Ectodermal cell (in vitro differentiated cells): ENCODE results near the gene NOXA1.

Source experiments
- H3K27ac ChIP-seq: 2 replicates; pipeline ENCODE4 v1.7.0; 2013; ENCODE audit warnings: mild to moderate bottlenecking, low read depth, low read length; ENCODE audit not compliant: insufficient read depth, poor library complexity, severe bottlenecking
- H3K27me3 ChIP-seq: 2 replicates; pipeline ENCODE4 v1.7.0; 2013; ENCODE audit warnings: mild to moderate bottlenecking, low read length; ENCODE audit not compliant: insufficient read depth, control insufficient read depth, poor library complexity, severe bottlenecking
- H3K36me3 ChIP-seq: one replicate; pipeline ENCODE4 v1.7.0; 2013; ENCODE audit warnings: low read length; ENCODE audit not compliant: control insufficient read depth, insufficient read depth
- H3K4me1 ChIP-seq: one replicate; pipeline ENCODE4 v1.7.0; 2013; ENCODE audit warnings: low read length; ENCODE audit not compliant: control insufficient read depth, insufficient read depth
- H3K4me3 ChIP-seq: 2 replicates; pipeline ENCODE4 v1.7.0; 2013; ENCODE audit warnings: low read depth, low read length, control low read depth; ENCODE audit not compliant: insufficient read depth
- H3K9me3 ChIP-seq: 2 replicates; pipeline ENCODE4 v1.7.0; 2013; ENCODE audit warnings: mild to moderate bottlenecking, low read length, moderate library complexity; ENCODE audit not compliant: control insufficient read depth
- WGBS, 2 experiments: methylation state at CpG; one replicate each; pipeline ENCODE4 v1.1.7; 2013; ENCODE audit warnings: missing lambda C conversion rate in 2 of 2; 5-methylcytosine and 5-hydroxymethylcytosine counted together

Gene NOXA1

DNA sequence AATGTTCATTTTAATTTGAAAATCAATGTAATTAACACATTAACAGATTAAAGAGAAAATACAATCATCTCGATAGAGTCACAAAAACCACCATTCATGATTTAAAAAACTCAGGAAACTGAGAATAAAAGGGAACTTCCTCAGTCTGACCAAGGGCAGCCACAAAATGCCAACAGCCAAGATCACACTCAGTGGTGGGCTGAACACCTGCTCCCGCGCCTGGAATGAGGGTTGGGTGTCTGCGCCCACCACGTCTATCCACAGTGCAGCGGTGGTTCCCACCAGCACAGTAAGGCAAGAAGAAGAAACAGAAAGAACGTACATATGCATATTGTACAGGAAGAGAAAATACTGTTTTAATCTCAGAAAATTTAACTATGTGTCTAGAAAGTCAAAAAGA is 47.6 kb downstream of the NOXA1 start:
- Histone ChIP-seq H3K27me3 (no peaks in the 10 kb centered on the region), H3K9me3 (no peaks in the 10 kb centered on the region), H3K27ac (no peak overlapping the region), H3K4me1 (no peaks in the 10 kb centered on the region), H3K4me3 (no peak overlapping the region), H3K36me3 (no peaks in the 10 kb centered on the region)
- WGBS, 2 experiments: 95% methylated on average over 6 to 7 of the region's 7 CpGs

DNA sequence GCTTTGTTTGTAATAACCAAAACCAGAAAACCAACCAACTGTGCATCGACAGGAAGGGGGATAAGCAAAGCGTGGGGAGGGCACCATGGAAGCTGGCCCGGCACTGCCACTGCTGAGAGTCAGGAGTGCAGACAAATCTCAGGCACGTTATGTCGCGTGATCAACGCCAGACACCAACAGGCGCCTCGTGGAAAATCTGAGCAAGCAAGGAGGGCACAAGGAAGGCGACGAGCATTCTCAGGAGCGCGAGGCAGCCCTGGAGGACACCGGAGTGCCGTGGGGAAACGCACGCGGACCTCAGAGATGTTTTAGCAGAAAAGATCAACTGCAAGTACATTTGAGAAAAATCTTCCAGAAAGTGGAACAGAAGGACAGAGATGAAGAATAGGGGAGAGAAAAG is 51.1 kb downstream of the NOXA1 start:
- 94 to 95% methylated on average over 18 of the region's 18 CpGs for WGBS, 2 experiments
- Histone ChIP-seq H3K27me3 (no peaks in the 10 kb centered on the region), H3K27ac (no peak overlapping the region), H3K9me3 (no peaks in the 10 kb centered on the region), H3K36me3 (no peaks in the 10 kb centered on the region), H3K4me1 (no peaks in the 10 kb centered on the region), H3K4me3 (no peak overlapping the region)

DNA sequence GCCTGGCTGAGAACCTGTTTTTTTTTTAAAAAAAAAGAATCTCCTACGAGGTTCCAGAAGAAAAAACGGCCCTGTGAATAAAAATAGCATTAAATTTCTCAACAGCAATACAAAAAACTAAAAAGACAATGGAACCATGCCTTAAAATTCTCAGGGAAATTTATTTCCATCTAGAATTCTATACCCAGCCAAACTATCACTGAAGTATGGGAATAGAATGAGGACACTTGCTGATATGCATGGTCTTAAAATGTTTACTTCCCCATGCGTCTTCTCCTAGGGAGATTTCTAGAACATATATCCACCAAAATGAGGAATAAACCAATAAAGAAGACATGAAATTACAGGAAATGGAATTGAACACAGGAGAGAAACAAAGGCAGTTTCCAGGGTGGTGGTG is 52.5 kb downstream of the NOXA1 start:
- H3K36me3 ChIP-seq: no peaks in the 10 kb centered on the region
- no peaks in the 10 kb centered on the region for H3K4me1 ChIP-seq
- no peak overlapping the region for H3K4me3 ChIP-seq
- 70 to 78% methylated on average over 2 to 3 of the region's 3 CpGs for WGBS, 2 experiments
- no peak overlapping the region for H3K27ac ChIP-seq
- no peaks in the 10 kb centered on the region for H3K27me3 ChIP-seq
- no peaks in the 10 kb centered on the region for H3K9me3 ChIP-seq

DNA sequence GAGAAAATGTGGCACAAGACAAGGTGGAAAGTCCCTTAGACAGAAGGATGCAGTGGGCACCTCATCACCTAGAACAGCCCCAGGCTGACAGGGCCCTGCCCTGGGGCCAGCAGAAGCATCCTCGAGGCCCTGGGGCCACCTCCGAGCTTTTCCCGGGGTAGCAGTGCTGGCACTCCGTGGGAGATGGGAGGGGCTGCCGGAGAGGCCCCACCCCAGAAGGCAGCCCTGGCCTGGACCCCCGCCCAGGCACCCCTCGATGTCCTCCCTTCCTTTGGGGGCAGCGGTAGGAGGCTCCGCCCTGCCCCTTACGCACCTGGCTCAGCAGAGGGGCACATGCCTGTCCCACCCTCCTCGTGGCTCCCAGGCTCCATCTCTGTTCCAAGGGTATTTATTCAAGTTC is 53.7 kb downstream of the NOXA1 start:
- H3K27ac ChIP-seq: no peak overlapping the region
- H3K9me3 ChIP-seq: no peaks in the 10 kb centered on the region
- no peaks in the 10 kb centered on the region for H3K27me3 ChIP-seq
- H3K4me3 ChIP-seq: no peak overlapping the region
- WGBS, 2 experiments: 90 to 94% methylated on average over 11 of the region's 11 CpGs
- no peaks in the 10 kb centered on the region for H3K4me1 ChIP-seq
- no peaks in the 10 kb centered on the region for H3K36me3 ChIP-seq

DNA sequence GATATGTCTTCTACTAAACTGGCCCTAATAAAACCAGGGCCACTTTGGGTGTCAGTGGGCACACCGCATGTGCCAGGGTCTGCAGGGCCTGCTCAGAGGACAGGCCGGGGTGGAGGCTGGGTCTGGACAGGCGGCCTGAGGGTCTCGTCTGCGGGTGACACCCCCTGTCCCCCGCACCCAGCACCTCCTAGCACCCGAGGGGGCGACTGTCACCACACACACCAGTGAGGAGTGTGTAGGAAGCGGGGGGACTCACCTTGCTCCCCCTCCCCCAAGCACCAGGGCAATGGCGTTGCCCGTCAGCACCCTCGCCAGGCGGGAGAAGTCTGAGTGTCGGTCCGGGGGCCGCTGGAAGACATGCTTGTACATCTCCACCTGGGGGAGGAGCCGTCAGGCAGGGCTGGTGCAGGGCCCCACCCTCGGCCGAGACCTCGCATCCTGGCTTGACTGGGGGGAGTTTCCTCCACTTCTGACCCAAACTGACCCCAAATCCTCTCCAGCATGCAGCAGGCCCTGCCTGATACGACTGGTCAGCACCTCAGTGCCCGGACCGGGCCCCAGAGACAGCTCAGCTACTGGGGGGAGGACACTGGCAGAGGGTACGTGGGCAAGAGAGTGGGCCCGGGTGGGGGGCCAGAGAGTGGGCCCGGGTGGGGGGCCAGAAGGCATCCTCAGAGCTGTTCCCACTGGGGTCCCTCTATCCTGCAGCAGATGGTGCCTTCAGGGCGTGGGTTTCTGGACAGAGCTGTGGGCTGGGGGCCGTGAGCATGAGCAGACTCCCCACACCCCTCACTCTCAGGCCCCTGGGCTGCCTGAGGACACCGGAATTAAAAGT is 54.8 kb downstream of the NOXA1 start:
- no peak overlapping the region for H3K27ac ChIP-seq
- no peaks in the 10 kb centered on the region for H3K27me3 ChIP-seq
- WGBS, 2 experiments: 92 to 93% methylated on average over 29 of the region's 29 CpGs
- no peak overlapping the region for H3K4me3 ChIP-seq
- no peaks in the 10 kb centered on the region for H3K36me3 ChIP-seq
- H3K4me1 ChIP-seq: no peaks in the 10 kb centered on the region
- no peaks in the 10 kb centered on the region for H3K9me3 ChIP-seq

DNA sequence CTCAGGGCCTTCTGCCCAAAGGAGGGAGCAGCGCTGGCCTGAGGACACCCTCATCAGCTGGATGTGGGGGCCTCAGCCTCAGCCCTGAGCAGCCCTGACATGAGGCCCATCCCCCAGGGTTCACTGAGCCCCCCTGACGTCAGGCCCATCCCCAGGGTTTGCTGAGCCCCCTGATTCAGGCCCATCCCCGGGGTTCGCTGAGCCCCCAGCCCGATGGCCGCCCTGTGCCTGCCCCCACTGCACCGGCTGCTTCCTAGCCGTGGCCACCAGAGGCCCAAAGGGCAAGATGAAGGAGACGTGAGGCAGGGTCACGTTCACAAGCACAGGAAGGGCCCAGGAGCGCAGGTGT is 55.4 kb downstream of the NOXA1 start:
- 87 to 88% methylated on average over 11 of the region's 11 CpGs for WGBS, 2 experiments

DNA sequence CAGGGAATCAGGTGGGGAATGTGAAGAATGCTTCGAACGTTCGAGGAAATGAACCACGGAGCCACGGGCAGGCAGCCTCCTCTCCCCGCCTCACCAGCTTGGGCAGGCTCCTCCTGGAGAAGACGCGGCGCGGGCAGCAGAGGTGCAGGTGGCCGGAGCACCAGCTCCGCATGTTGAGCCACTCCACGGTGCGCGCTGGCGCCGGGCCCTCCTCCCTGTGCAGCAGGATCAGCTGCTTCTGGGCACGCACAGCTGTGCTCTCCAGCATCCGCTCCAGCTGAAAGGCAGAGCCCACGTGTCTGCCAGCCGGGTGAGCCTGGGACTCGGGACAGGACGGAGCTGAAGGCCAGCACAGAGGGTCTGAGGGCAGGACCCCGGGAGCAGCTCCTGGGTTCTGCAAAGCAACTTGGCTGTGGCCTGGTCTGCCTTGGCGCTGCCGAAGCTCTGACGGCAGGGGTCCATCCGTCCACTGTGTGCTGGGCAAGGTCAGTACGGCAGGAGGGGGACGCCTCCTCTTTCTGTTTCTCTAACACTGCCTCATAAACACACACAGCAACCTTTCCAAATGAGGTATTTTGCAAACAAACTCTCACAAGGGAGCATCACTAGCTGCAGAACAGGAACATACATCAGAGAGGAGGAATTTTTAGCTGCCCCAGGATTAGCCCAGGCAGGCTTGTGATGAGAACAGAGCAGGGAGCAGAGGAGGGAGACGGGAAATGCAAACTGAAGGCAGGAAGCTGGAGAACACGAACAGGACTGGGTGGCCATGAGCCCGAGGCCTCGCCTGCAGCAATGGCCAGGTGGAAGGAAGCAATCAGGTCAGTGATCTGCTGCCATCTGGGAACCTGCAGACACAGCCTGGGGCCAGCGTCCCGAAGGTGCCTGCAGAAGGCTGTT is 56.0 kb downstream of the NOXA1 start:
- WGBS, 2 experiments: 88% methylated on average over 36 of the region's 36 CpGs
- H3K4me1 ChIP-seq: no peaks in the 10 kb centered on the region
- no peak overlapping the region for H3K27ac ChIP-seq
- H3K9me3 ChIP-seq: no peaks in the 10 kb centered on the region
- H3K4me3 ChIP-seq: no peak overlapping the region
- H3K27me3 ChIP-seq: no peaks in the 10 kb centered on the region
- no peaks in the 10 kb centered on the region for H3K36me3 ChIP-seq

More for the DNA sequence above, 55.4 kb downstream of the NOXA1 start:
- no peaks in the 10 kb centered on the region for H3K9me3 ChIP-seq
- no peak overlapping the region for H3K4me3 ChIP-seq
- no peak overlapping the region for H3K27ac ChIP-seq
- no peaks in the 10 kb centered on the region for H3K36me3 ChIP-seq
- H3K27me3 ChIP-seq: no peaks in the 10 kb centered on the region
- no peaks in the 10 kb centered on the region for H3K4me1 ChIP-seq

DNA sequence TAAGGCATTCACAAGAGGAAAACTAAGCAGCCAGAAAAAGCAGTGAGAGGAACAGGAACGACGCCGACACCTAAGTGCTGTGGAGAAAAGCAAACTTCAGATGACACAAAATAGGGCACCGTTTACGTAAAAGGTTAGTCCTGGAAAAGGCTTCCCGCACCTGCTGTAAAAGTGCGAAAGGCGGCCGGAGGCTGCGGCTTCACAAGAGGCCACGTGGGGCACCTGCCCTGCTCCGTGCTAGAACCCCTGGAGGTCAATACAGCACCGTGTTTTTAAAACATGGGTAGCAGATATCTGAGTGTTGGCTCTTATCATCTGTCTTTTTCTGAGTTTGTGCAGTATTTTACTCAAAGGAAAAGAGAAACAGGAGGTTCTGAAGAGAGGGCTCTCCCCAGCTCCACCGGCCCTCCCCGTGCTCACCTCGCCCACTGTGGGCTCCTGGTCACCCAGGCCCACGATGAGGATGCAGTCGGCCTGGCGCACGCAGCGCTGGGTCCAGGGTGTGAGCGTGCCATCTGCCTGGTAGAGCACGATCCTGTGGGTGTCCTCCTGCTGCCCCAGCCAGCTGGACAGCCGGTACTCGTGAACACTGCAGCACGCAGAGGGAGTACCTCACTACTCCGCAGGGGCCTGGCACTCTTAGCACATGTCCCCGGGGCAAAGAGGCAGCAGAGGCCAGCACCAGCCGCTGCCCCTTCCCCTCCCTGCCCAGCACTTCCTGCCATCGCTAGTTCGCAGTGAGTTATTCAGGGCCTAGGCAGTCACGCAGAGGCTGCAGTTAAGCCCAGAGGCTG is 56.9 kb downstream of the NOXA1 start:
- 92% methylated on average over 32 of the region's 32 CpGs for WGBS, 2 experiments
- Histone ChIP-seq H3K27ac (no peak overlapping the region), H3K36me3 (no peaks in the 10 kb centered on the region)

DNA sequence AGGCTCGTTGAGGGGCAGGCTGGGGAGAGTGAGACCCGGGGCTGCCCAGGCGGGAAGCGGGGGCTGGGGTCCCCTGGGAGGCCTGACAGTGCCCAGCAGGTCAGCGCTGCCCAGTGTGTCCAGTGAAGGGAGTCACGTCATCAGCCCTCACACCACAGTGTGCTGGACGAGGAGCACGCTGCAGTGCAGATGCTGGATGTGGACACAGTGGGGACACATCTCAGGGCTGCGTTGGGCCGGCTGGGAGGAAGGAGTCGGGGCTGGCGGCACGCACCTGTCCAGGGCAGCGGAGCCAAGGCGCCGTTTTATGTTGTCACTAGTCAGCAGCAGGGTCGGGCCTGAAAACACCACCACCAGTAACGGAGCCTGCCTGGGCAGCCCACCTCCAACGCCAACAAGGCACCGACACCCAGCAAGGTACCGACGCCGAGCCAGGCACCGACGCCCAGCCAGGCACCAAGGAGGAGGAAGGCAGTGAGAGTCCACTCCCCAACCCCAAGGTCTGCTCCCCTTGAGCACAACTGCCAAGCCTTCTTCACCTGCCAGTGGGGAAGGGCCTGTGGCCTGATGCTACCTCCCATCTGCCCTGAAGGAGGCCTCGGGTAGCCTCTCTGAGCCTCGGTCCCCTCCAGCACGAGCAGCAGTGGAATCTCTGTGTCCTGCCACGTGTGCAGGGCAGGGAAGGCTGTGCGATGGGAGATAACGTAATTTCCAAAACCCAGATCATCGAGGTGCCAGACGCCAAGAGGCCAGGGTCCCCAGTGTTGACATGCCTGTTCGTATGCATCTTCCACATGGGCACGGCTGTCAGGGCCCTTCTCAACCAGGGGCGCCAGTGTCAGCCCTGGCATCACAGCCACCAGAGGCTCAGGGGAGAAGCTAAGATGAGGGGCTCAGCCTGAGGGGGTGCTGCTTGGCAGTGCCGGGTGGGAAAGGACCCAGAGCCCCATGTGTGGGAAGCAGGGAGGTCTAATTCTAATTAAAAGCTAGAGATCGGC is 57.8 kb downstream of the NOXA1 start:
- Histone ChIP-seq H3K9me3 (no peaks in the 10 kb centered on the region), H3K27ac (no peak overlapping the region), H3K36me3 (no peaks in the 10 kb centered on the region), H3K4me1 (no peaks in the 10 kb centered on the region), H3K4me3 (no peak overlapping the region), H3K27me3 (no peaks in the 10 kb centered on the region)
- 93 to 94% methylated on average over 38 of the region's 38 CpGs for WGBS, 2 experiments

More for the DNA sequence above, 56.9 kb downstream of the NOXA1 start:
- no peaks in the 10 kb centered on the region for H3K27me3 ChIP-seq
- H3K9me3 ChIP-seq: no peaks in the 10 kb centered on the region
- no peak overlapping the region for H3K4me3 ChIP-seq
- H3K4me1 ChIP-seq: no peaks in the 10 kb centered on the region
